Measurements from ENCODE around the gene ASTN1. TPM values are rescaled to one million over a fixed set of nuclear protein-coding genes. Genes with fewer than 3 reads are reported as not detected.

ASTN1 gene
- polyA plus RNA-seq, 1 experiment = 0.09 TPM

- no peaks in the 10 kb centered on the region for H3K27me3 ChIP-seq (ENCODE audit: control insufficient read depth, insufficient read depth, low read length)
- H3K9me3 ChIP-seq (ENCODE audit: control insufficient read depth, insufficient read depth, low read length) = no peaks in the 10 kb centered on the region
- DNase-seq (ENCODE audit: low read depth, low spot score) = no peak
- no peak overlapping the region for H3K4me3 ChIP-seq (ENCODE audit: low read depth, low read length)
- POLR2A ChIA-PET = no interaction called here
- no peak for TF ChIP-seq CTCF (IDR thresholded peaks at IDR 0.05; ENCODE audit: low read depth, low read length)
- no peak overlapping the region for H3K27ac ChIP-seq (ENCODE audit: low read depth, low read length)
- CTCF ChIA-PET = interaction anchor here (0.6 kb wide), 1 partner anchor 1730 kb away, joined by 3 read pairs; no protein-coding TSS in a partner anchor
Measured at GRCh38 chr1:176877557-176877956, 287.0 kb downstream of the ASTN1 start.

GRCh38 chr1:176876966-176877515, 287.5 kb downstream of the ASTN1 start:
- Histone ChIP-seq H3K9me3 (ENCODE audit: control insufficient read depth, insufficient read depth, low read length) (no peaks in the 10 kb centered on the region), H3K4me3 (ENCODE audit: low read depth, low read length) (no peak overlapping the region), H3K27me3 (ENCODE audit: control insufficient read depth, insufficient read depth, low read length) (no peaks in the 10 kb centered on the region), H3K27ac (ENCODE audit: low read depth, low read length) (no peak overlapping the region)
- no peak for TF ChIP-seq CTCF (IDR thresholded peaks at IDR 0.05; ENCODE audit: low read depth, low read length)
- ChIA-PET POLR2A (no interaction called here), CTCF (interaction anchor here (0.6 kb wide), 1 partner anchor 1729 kb away, joined by 3 read pairs; no protein-coding TSS in a partner anchor)
- no peak for DNase-seq (ENCODE audit: low read depth, low spot score)

GRCh38 chr1:176869577-176869976, 294.9 kb downstream of the ASTN1 start:
- no peak for DNase-seq (ENCODE audit: low read depth, low spot score)
- no peaks in the 10 kb centered on the region for H3K27me3 ChIP-seq (ENCODE audit: control insufficient read depth, insufficient read depth, low read length)
- no peak overlapping the region for H3K27ac ChIP-seq (ENCODE audit: low read depth, low read length)
- no peak for TF ChIP-seq CTCF (IDR thresholded peaks at IDR 0.05; ENCODE audit: low read depth, low read length)
- no peak overlapping the region for H3K4me3 ChIP-seq (ENCODE audit: low read depth, low read length)
- H3K9me3 ChIP-seq (ENCODE audit: control insufficient read depth, insufficient read depth, low read length) = no peaks in the 10 kb centered on the region
- ChIA-PET POLR2A (no interaction called here), CTCF (interaction anchor here (3.6 kb wide), 1 partner anchor 11 kb away, joined by 16 read pairs; no protein-coding TSS in a partner anchor)

- Histone ChIP-seq H3K4me3 (ENCODE audit: low read depth, low read length) (no peak overlapping the region), H3K9me3 (ENCODE audit: control insufficient read depth, insufficient read depth, low read length) (no peaks in the 10 kb centered on the region), H3K27me3 (ENCODE audit: control insufficient read depth, insufficient read depth, low read length) (no peaks in the 10 kb centered on the region), H3K27ac (ENCODE audit: low read depth, low read length) (no peak overlapping the region)
- TF ChIP-seq CTCF (IDR thresholded peaks at IDR 0.05; ENCODE audit: low read depth, low read length) = no peak
- ChIA-PET POLR2A (no interaction called here), CTCF (no interaction called here)
- DNase-seq (ENCODE audit: low read depth, low spot score) = no peak
Measured at GRCh38 chr1:176866011-176866714, 298.3 kb downstream of the ASTN1 start.

- H3K27ac ChIP-seq (ENCODE audit: low read depth, low read length) = no peak overlapping the region
- no peak for DNase-seq (ENCODE audit: low read depth, low spot score)
- H3K27me3 ChIP-seq (ENCODE audit: control insufficient read depth, insufficient read depth, low read length) = no peaks in the 10 kb centered on the region
- no peak overlapping the region for H3K4me3 ChIP-seq (ENCODE audit: low read depth, low read length)
- ChIA-PET POLR2A (no interaction called here), CTCF (interaction anchor here (0.6 kb wide), 1 partner anchor 1399 kb away, joined by 4 read pairs; no protein-coding TSS in a partner anchor)
- TF ChIP-seq CTCF (IDR thresholded peaks at IDR 0.05; ENCODE audit: low read depth, low read length) = no peak
- H3K9me3 ChIP-seq (ENCODE audit: control insufficient read depth, insufficient read depth, low read length) = no peaks in the 10 kb centered on the region
Measured at GRCh38 chr1:176864211-176864610, 300.3 kb downstream of the ASTN1 start.

All from AG04450 (cell line).